ENCODE results near the gene UBB. TPM values are rescaled to one million over a fixed set of nuclear protein-coding genes. Genes with fewer than 3 reads are reported as not detected.
A peak's percentile ranks its signal among the peaks of the same experiment; 100 is the strongest.

The UBB gene
- polyA plus RNA-seq, 1 donor (not counting 4 experiments of a cell fraction or from before 2014, with no cell fraction given), result 533 TPM

GRCh38 chr17:16352303-16352666 is 28.6 kb upstream of the UBB start:
- H3K9me1 ChIP-seq (ENCODE audit: control insufficient read depth, extremely low read depth, insufficient read depth, low read length), result no peaks in the 10 kb centered on the region
- TF ChIP-seq CTCF (optimal IDR thresholded peaks at IDR 0.05 in 1 of 3, IDR thresholded peaks at IDR 0.05 in 1 of 3, conservative IDR thresholded peaks at IDR 0.05 in 1 of 3; ENCODE audit: extremely low read depth in 1 of 3, insufficient read depth in 2 of 3, low read length in 3 of 3), result no peak
- peak; percentile 91 for TF ChIP-seq EZH2 (IDR thresholded peaks at IDR 0.05; ENCODE audit: low read length)
- no peak for FAIRE-seq
- H3K9ac ChIP-seq (ENCODE audit: control insufficient read depth, extremely low read depth, insufficient read depth, low read length), result no peak overlapping the region
- no peak overlapping the region for H3K27ac ChIP-seq (ENCODE audit: control insufficient read depth, insufficient read depth, low read length)
- H3K9me3 ChIP-seq (ENCODE audit: control insufficient read depth, low read depth, low read length), result no peaks in the 10 kb centered on the region
- dilution Hi-C loops (cut with MboI; ENCODE audit: extremely low pct_ligation_motif_present, low sequenced_read_pairs), result no loop called here
- H2AFZ ChIP-seq (ENCODE audit: control insufficient read depth, low read length), result no peak overlapping the region
- H3K27me3 ChIP-seq (ENCODE audit: control insufficient read depth, extremely low read depth, insufficient read depth, low read length), result peaks cover 12% of the 10 kb centered on the region
- peaks cover 6% of the 10 kb centered on the region for H3K4me1 ChIP-seq (ENCODE audit: control insufficient read depth, extremely low read depth, insufficient read depth, low read length)
- H4K20me1 ChIP-seq (ENCODE audit: control insufficient read depth, extremely low read depth, insufficient read depth, low read length), result no peaks in the 10 kb centered on the region
- H3K4me3 ChIP-seq (ENCODE audit: control insufficient read depth in 2 of 3, extremely low read depth in 1 of 3, insufficient read depth in 2 of 3, low read depth in 1 of 3, low read length in 3 of 3), result peak overlapping the region; percentile 21 to 77 (median 33)
- DNase-seq (ENCODE audit: low read depth, low spot score), result no peak
- no peaks in the 10 kb centered on the region for H3K79me2 ChIP-seq (ENCODE audit: control insufficient read depth, insufficient read depth, low read length)
- H3K4me2 ChIP-seq (ENCODE audit: control insufficient read depth, extremely low read depth, insufficient read depth, low read depth, low read length), result peak overlapping the region; percentile 69
- H3K36me3 ChIP-seq (ENCODE audit: control insufficient read depth in 2 of 2, extremely low read depth in 1 of 2, insufficient read depth in 2 of 2, low read length in 2 of 2), result peaks cover 0 to 2% of the 10 kb centered on the region in 2 experiments

- DNase-seq (ENCODE audit: low read depth, low spot score), result no peak
- FAIRE-seq, result no peak
- peak overlapping the region; percentile 33 to 77 (median 40) for H3K4me3 ChIP-seq (ENCODE audit: control insufficient read depth in 2 of 3, extremely low read depth in 1 of 3, insufficient read depth in 2 of 3, low read depth in 1 of 3, low read length in 3 of 3)
- no peaks in the 10 kb centered on the region for H3K9me1 ChIP-seq (ENCODE audit: control insufficient read depth, extremely low read depth, insufficient read depth, low read length)
- no peaks in the 10 kb centered on the region for H3K9me3 ChIP-seq (ENCODE audit: control insufficient read depth, low read depth, low read length)
- dilution Hi-C loops (cut with MboI; ENCODE audit: extremely low pct_ligation_motif_present, low sequenced_read_pairs), result no loop called here
- no peak overlapping the region for H3K27ac ChIP-seq (ENCODE audit: control insufficient read depth, insufficient read depth, low read length)
- H2AFZ ChIP-seq (ENCODE audit: control insufficient read depth, low read length), result peak overlapping the region; percentile 43
- H3K9ac ChIP-seq (ENCODE audit: control insufficient read depth, extremely low read depth, insufficient read depth, low read length), result peak overlapping the region; percentile 37
- TF ChIP-seq CTCF (optimal IDR thresholded peaks at IDR 0.05 in 1 of 3, IDR thresholded peaks at IDR 0.05 in 1 of 3, conservative IDR thresholded peaks at IDR 0.05 in 1 of 3; ENCODE audit: extremely low read depth in 1 of 3, insufficient read depth in 2 of 3, low read length in 3 of 3), result no peak
- peak; percentile 56 for TF ChIP-seq EZH2 (IDR thresholded peaks at IDR 0.05; ENCODE audit: low read length)
- peaks cover 0 to 2% of the 10 kb centered on the region in 2 experiments for H3K36me3 ChIP-seq (ENCODE audit: control insufficient read depth in 2 of 2, extremely low read depth in 1 of 2, insufficient read depth in 2 of 2, low read length in 2 of 2)
- peaks cover 12% of the 10 kb centered on the region for H3K27me3 ChIP-seq (ENCODE audit: control insufficient read depth, extremely low read depth, insufficient read depth, low read length)
- no peaks in the 10 kb centered on the region for H4K20me1 ChIP-seq (ENCODE audit: control insufficient read depth, extremely low read depth, insufficient read depth, low read length)
- H3K4me2 ChIP-seq (ENCODE audit: control insufficient read depth, extremely low read depth, insufficient read depth, low read depth, low read length), result peak overlapping the region; percentile 69
- H3K79me2 ChIP-seq (ENCODE audit: control insufficient read depth, insufficient read depth, low read length), result no peaks in the 10 kb centered on the region
- H3K4me1 ChIP-seq (ENCODE audit: control insufficient read depth, extremely low read depth, insufficient read depth, low read length), result peaks cover 6% of the 10 kb centered on the region
Measured at GRCh38 chr17:16352667-16353316, 28.1 kb upstream of the UBB start.

Data from keratinocyte (primary cell).